HepG2 (cell line): Measurements from ENCODE around the gene ITIH1. TPM values are rescaled to one million over a fixed set of nuclear protein-coding genes. Genes with fewer than 3 reads are reported as not detected.

Experiments
- DDIT3 ChIP-seq: sonication (generic); formaldehyde crosslinking; IDR thresholded peaks from 2 replicates; pipeline ENCODE4 v1.4.0; 2020; ENCODE audit warnings: mild to moderate bottlenecking, missing genetic modification reagents
- ETV5 ChIP-seq: IDR thresholded peaks from 2 replicates; pipeline ENCODE4 v1.6.1; 2018; ENCODE audit warnings: missing biosample characterization, missing genetic modification reagents, inconsistent platforms, borderline replicate concordance
- GATAD2A ChIP-seq: IDR thresholded peaks from 2 replicates; pipeline ENCODE4 v1.6.1; 2016
- HDAC1 ChIP-seq: sonication (generic); formaldehyde crosslinking; IDR thresholded peaks from 2 replicates; pipeline ENCODE4 v1.5.1; 2020; ENCODE audit warnings: mild to moderate bottlenecking, missing genetic modification reagents
- HOXD1 ChIP-seq: sonication (generic); formaldehyde crosslinking; IDR thresholded peaks from 2 replicates; pipeline ENCODE4 v1.5.0; 2020; ENCODE audit warnings: missing genetic modification reagents
- IKZF1 ChIP-seq: fragments of 450-650 bp; IDR thresholded peaks from 2 replicates; pipeline ENCODE4 v1.7.1; 2016
- MBNL3 ChIP-seq: fragments of 250-450 bp; sonication (Bioruptor Pico); conservative IDR thresholded peaks from 2 replicates; pipeline ENCODE4 v1.8.0; 2022; ENCODE audit warnings: mild to moderate bottlenecking, inconsistent platforms
- NBN ChIP-seq: fragments of 450-650 bp; conservative IDR thresholded peaks from 2 replicates; pipeline ENCODE4 v1.6.1; 2017
- NFE2L1 ChIP-seq: sonication (generic); formaldehyde crosslinking; IDR thresholded peaks from 2 replicates; pipeline ENCODE4 v1.4.0; 2020; ENCODE audit warnings: missing genetic modification reagents, mild to moderate bottlenecking, borderline replicate concordance
- PATZ1 ChIP-seq: sonication (generic); formaldehyde crosslinking; IDR thresholded peaks from 2 replicates; pipeline ENCODE4 v1.4.0; 2020; ENCODE audit warnings: missing genetic modification reagents
- PHF21A ChIP-seq: sonication (generic); formaldehyde crosslinking; IDR thresholded peaks from 2 replicates; pipeline ENCODE4 v1.5.0; 2020; ENCODE audit warnings: mild to moderate bottlenecking, missing genetic modification reagents
- PITX1 ChIP-seq: sonication (generic); formaldehyde crosslinking; IDR thresholded peaks from 2 replicates; pipeline ENCODE4 v1.5.1; 2020; ENCODE audit warnings: mild to moderate bottlenecking, missing genetic modification reagents
- SAFB2 ChIP-seq: sonication (generic); formaldehyde crosslinking; IDR thresholded peaks from 2 replicates; pipeline ENCODE4 v1.5.1; 2020; ENCODE audit warnings: missing genetic modification reagents, low read depth, mild to moderate bottlenecking, borderline replicate concordance
- SOX6 ChIP-seq, 2 experiments: fragments of 450-650 bp in 1 of 2; sonication (generic) in 1 of 2; formaldehyde crosslinking in 1 of 2; IDR thresholded peaks; 2 replicates each; pipeline versions ENCODE4 v1.4.0 to v1.6.1; 2017 to 2020; ENCODE audit warnings: antibody characterized with exemption in 1 of 2, mild to moderate bottlenecking in 1 of 2, missing genetic modification reagents in 1 of 2
- SP4 ChIP-seq: sonication (generic); formaldehyde crosslinking; IDR thresholded peaks from 2 replicates; pipeline ENCODE4 v1.8.1; 2023; ENCODE audit warnings: mild to moderate bottlenecking, missing genetic modification reagents
- ZFX ChIP-seq: sonication (generic); formaldehyde crosslinking; IDR thresholded peaks from 2 replicates; pipeline ENCODE4 v1.4.0; 2020; ENCODE audit warnings: mild to moderate bottlenecking, low read depth, missing genetic modification reagents, moderate library complexity
- ZNF20 ChIP-seq: sonication (generic); formaldehyde crosslinking; IDR thresholded peaks from 2 replicates; pipeline ENCODE4 v1.4.0; 2020; ENCODE audit warnings: mild to moderate bottlenecking, moderate library complexity, missing genetic modification reagents
- ZNF260 ChIP-seq: sonication (generic); formaldehyde crosslinking; IDR thresholded peaks from 2 replicates; pipeline ENCODE4 v1.4.0; 2020; ENCODE audit warnings: missing genetic modification reagents, low read depth, mild to moderate bottlenecking, borderline replicate concordance
- ZNF414 ChIP-seq: sonication (generic); formaldehyde crosslinking; IDR thresholded peaks from 2 replicates; pipeline ENCODE4 v1.5.0; 2020; ENCODE audit warnings: missing genetic modification reagents
- ZNF501 ChIP-seq: sonication (generic); formaldehyde crosslinking; IDR thresholded peaks from 2 replicates; pipeline ENCODE4 v1.5.1; 2020; ENCODE audit warnings: mild to moderate bottlenecking, moderate library complexity, missing genetic modification reagents
- ZNF512B ChIP-seq: sonication (generic); formaldehyde crosslinking; IDR thresholded peaks from 2 replicates; pipeline ENCODE4 v1.5.1; 2020; ENCODE audit warnings: missing genetic modification reagents, mild to moderate bottlenecking, borderline replicate concordance
- ZNF850 ChIP-seq: sonication (generic); formaldehyde crosslinking; conservative IDR thresholded peaks from 2 replicates; pipeline ENCODE4 v1.9.0; 2021; ENCODE audit warnings: mild to moderate bottlenecking, missing genetic modification reagents
- ZZZ3 ChIP-seq: sonication (generic); formaldehyde crosslinking; IDR thresholded peaks from 2 replicates; pipeline ENCODE4 v1.4.0; 2020; ENCODE audit warnings: missing genetic modification reagents, mild to moderate bottlenecking, borderline replicate concordance
- polyA plus RNA-seq, 8 experiments: library from polyadenylated mRNA; depleted of rRNA in 3 of 8; stranded (reverse) in 7 of 8; unstranded in 1 of 8; fragments of >200 nt; fragmentation: Illumina TruSeq in 4 of 8; extraction: Trizol in 4 of 8; gene quantifications; 2 replicates each; pipeline versions ENCODE4 v1.2.1 to v1.2.3, GENCODE V29; 2011 to 2016; ENCODE audit warnings: low read depth in 4 of 8, missing spikeins in 1 of 8, mixed read lengths in 1 of 8; ENCODE audit not compliant: insufficient read depth in 1 of 8
- total RNA-seq, 5 experiments: library from RNA; depleted of rRNA; stranded (reverse); fragments of >200 nt; fragmentation: Illumina TruSeq; extraction: Trizol; gene quantifications; 2 replicates each; pipeline ENCODE4 v1.2.3, GENCODE V29; 2016; ENCODE audit warnings: low read depth in 1 of 5
- TF ChIP-seq, protein P1 (sequence below): sonication (generic); formaldehyde crosslinking; IDR thresholded peaks from 2 replicates; pipeline ENCODE4 v1.8.0; 2022; ENCODE audit warnings: mild to moderate bottlenecking, missing genetic modification reagents, borderline replicate concordance

Gene ITIH1
- total and polyA plus RNA-seq, 2 of the 13 experiments (the other 11 are each of a cell fraction or from before 2014, with no cell fraction given): 12.3 to 19.6 TPM

- no peak for TF ChIP-seq ZNF512B (CRISPR knock-in tag)
- TF ChIP-seq ETV5: peak; percentile 6; the same call in 1 of the 2 replicates
- no peak for TF ChIP-seq ZNF414
- peak; percentile 30; the same call in 1 of the 2 replicates for TF ChIP-seq ZFX (CRISPR knock-in tag)
- TF ChIP-seq MBNL3: no peak
- TF ChIP-seq ZNF501: no peak
- 0 out of 2 replicates have a peak, but pooled peaks have one; percentile 55 for TF ChIP-seq GATAD2A (CRISPR knock-in tag)
- no peak for TF ChIP-seq NFE2L1
- TF ChIP-seq SOX6 (IDR thresholded peaks at IDR 0.05): no peak
- TF ChIP-seq SOX6 (CRISPR knock-in tag; IDR thresholded peaks at IDR 0.05): peak; percentile 45
- TF ChIP-seq ZNF20 (CRISPR knock-in tag): no peak
- TF ChIP-seq DDIT3: no peak
- TF ChIP-seq, protein P1, sequence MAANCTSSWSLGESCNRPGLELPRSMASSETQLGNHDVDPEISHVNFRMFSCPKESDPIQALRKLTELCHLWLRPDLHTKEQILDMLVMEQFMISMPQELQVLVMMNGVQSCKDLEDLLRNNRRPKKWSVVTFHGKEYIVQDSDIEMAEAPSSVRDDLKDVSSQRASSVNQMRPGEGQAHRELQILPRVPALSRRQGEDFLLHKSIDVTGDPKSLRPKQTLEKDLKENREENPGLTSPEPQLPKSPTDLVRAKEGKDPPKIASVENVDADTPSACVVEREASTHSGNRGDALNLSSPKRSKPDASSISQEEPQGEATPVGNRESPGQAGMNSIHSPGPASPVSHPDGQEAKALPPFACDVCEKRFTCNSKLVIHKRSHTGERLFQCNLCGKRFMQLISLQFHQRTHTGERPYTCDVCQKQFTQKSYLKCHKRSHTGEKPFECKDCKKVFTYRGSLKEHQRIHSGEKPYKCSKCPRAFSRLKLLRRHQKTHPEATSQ (CRISPR knock-in tag): 0 out of 2 replicates have a peak, but pooled peaks have one; percentile 47
- TF ChIP-seq IKZF1: no peak
- no peak for TF ChIP-seq ZZZ3 (CRISPR knock-in tag)
- TF ChIP-seq HDAC1 (CRISPR knock-in tag): peak; percentile 50; the same call in 1 of the 2 replicates
- TF ChIP-seq PITX1 (CRISPR knock-in tag): peak; percentile 41; the same call in 1 of the 2 replicates
- TF ChIP-seq PATZ1 (CRISPR knock-in tag): peak; percentile 84
- no peak; the same call in 1 of the 2 replicates for TF ChIP-seq PHF21A (CRISPR knock-in tag)
- TF ChIP-seq NBN: no peak
- TF ChIP-seq SP4: peak; percentile 58; the same call in 1 of the 2 replicates
- TF ChIP-seq ZNF850 (CRISPR knock-in tag): no peak
- TF ChIP-seq HOXD1 (CRISPR knock-in tag): no peak
- no peak for TF ChIP-seq ZNF260 (CRISPR knock-in tag)
- TF ChIP-seq SAFB2 (CRISPR knock-in tag): no peak
Measured at GRCh38 chr3:52827866-52828376, 50.5 kb downstream of the ITIH1 start (continued).
